Adrenal gland (tissue), 5 donors: ENCODE measurements around the gene KIAA0586.

Source experiments
- CTCF ChIP-seq, 6 experiments: fragments of 450-650 bp in 4 of 6; fragments of 200-600 bp in 2 of 6; sonication (generic) in 1 of 6; IDR thresholded peaks; 1 replicate in 5 of 6; 2 replicates in 1 of 6; pipeline versions ENCODE4 v1.5.1 to v1.8.0; 2016 to 2021; ENCODE audit warnings: antibody characterized with exemption in 6 of 6, mild to moderate bottlenecking in 2 of 6, moderate library complexity in 1 of 6
- POLR2A ChIP-seq, 2 donors: fragments of 450-650 bp; IDR thresholded peaks; one replicate each; pipeline ENCODE4 v1.6.1; 2017; ENCODE audit warnings: antibody characterized with exemption in 2 of 2, mild to moderate bottlenecking in 2 of 2, moderate library complexity in 1 of 2
- donor health status: DM: no; HTN: no; CAD: no.

GRCh38 chr14:58455593-58456265 is 28.2 kb downstream of the KIAA0586 start:
- TF ChIP-seq POLR2A (IDR thresholded peaks at IDR 0.05): no peak
- no peak for TF ChIP-seq CTCF (IDR thresholded peaks at IDR 0.05)
